OCI-LY7 (cell line): ENCODE measurements around the gene ADCY3. TPM values are rescaled to one million over a fixed set of nuclear protein-coding genes. Genes with fewer than 3 reads are reported as not detected.

Experiments used
- BruUV-seq: library from RNA; stranded (reverse); fragments of 400-500 nt; replicated peaks from 2 replicates; lab custom pipeline; 2021; lab: Mats Ljungman, UMichigan
- CTCF ChIA-PET: fragments of 300-600 bp; sonication (Branson Sonifier 250); formaldehyde crosslinking; loops from one replicate; lab custom pipeline; 2022; ENCODE audit warnings: antibody characterized with exemption; ENCODE audit not compliant: unreplicated experiment; lab: Charles Lee
- POLR2A ChIA-PET: fragments of 300-600 bp; sonication (Branson Sonifier 250); formaldehyde crosslinking; loops from one replicate; lab custom pipeline; 2022; ENCODE audit warnings: antibody characterized with exemption; lab: Charles Lee
- DNase-seq: peaks from one replicate; pipeline ENCODE4 v3.0.0-alpha.2; 2015; ENCODE audit warnings: low spot score
- H2AFZ ChIP-seq: fragments of 200-600 bp; sonication (generic), shearing (Covaris generic); 2 replicates; pipeline ENCODE4 v1.6.1; 2014; ENCODE audit warnings: mild to moderate bottlenecking, antibody characterized with exemption, low read length, moderate library complexity
- H3K27ac ChIP-seq: fragments of 200-600 bp; sonication (generic); 2 replicates; pipeline ENCODE4 v1.5.1; 2014; ENCODE audit warnings: mixed run types, low read depth, mild to moderate bottlenecking, moderate library complexity, low read length, inconsistent platforms; ENCODE audit not compliant: poor library complexity, severe bottlenecking
- H3K36me3 ChIP-seq: fragments of 200-600 bp; sonication (generic); 2 replicates; pipeline ENCODE4 v1.6.1; 2014; ENCODE audit warnings: mild to moderate bottlenecking, antibody characterized with exemption, low read length, moderate library complexity, mixed read lengths; ENCODE audit not compliant: insufficient read depth
- H3K4me1 ChIP-seq: fragments of 200-600 bp; sonication (generic); 2 replicates; pipeline ENCODE4 v1.5.1; 2014; ENCODE audit warnings: mild to moderate bottlenecking, low read length; ENCODE audit not compliant: insufficient read depth, poor library complexity, severe bottlenecking
- H3K4me2 ChIP-seq: fragments of 200-600 bp; sonication (generic); 2 replicates; pipeline ENCODE4 v1.6.1; 2014; ENCODE audit warnings: mild to moderate bottlenecking, low read length
- H3K4me3 ChIP-seq: fragments of 200-600 bp; sonication (generic); 2 replicates; pipeline ENCODE4 v1.5.1; 2014; ENCODE audit warnings: mild to moderate bottlenecking, low read depth, low read length; ENCODE audit not compliant: poor library complexity, severe bottlenecking
- H3K79me2 ChIP-seq: fragments of 200-600 bp; sonication (generic); 2 replicates; pipeline ENCODE4 v1.6.1; 2016; ENCODE audit warnings: low read depth, mild to moderate bottlenecking, low read length, moderate library complexity, mixed read lengths; ENCODE audit not compliant: insufficient read depth
- H3K9me2 ChIP-seq: fragments of 200-600 bp; sonication (generic); 2 replicates; pipeline ENCODE4 v1.6.1; 2016; ENCODE audit warnings: mild to moderate bottlenecking, low read length, mixed read lengths; ENCODE audit not compliant: insufficient read depth
- H3K9me3 ChIP-seq: fragments of 200-600 bp; sonication (generic); 2 replicates; pipeline ENCODE4 v1.6.1; 2014; ENCODE audit warnings: mild to moderate bottlenecking, mixed run types, low read length, mixed read lengths
- H4K20me1 ChIP-seq: fragments of 200-600 bp; sonication (generic); 2 replicates; pipeline ENCODE4 v1.6.1; 2014; ENCODE audit warnings: mild to moderate bottlenecking, antibody characterized with exemption, low read length, moderate library complexity, mixed read lengths; ENCODE audit not compliant: insufficient read depth
- CTCF ChIP-seq: fragments of 200-600 bp; sonication (generic); conservative IDR thresholded peaks from 2 replicates; pipeline ENCODE4 v1.5.1; 2014; ENCODE audit warnings: mild to moderate bottlenecking, antibody characterized with exemption, low read length, moderate library complexity, mixed read lengths
- EZH2phosphoT487 ChIP-seq: fragments of 200-600 bp; sonication (generic); IDR thresholded peaks from 2 replicates; pipeline ENCODE4 v1.6.1; 2018; ENCODE audit warnings: low read depth, borderline replicate concordance, mild to moderate bottlenecking, mixed run types, antibody characterized with exemption, low read length, moderate library complexity, mixed read lengths
- intact Hi-C: fragments of 100-400 bp; cut with micrococcal nuclease; formaldehyde crosslinking; loops from one replicate; pipeline ENCODE4 v1.10.0; 2022; ENCODE audit not compliant: unreplicated experiment
- total RNA-seq, 2 experiments: library from RNA; depleted of rRNA in 1 of 2; stranded (reverse); fragments of >200 nt in 1 of 2; shearing (Covaris generic) in 1 of 2; gene quantifications; 2 replicates each; pipeline ENCODE4 v1.2.3, GENCODE V29; 2014 to 2022

Gene ADCY3
- total RNA-seq, 2 experiments from 2014 or later: 45.8 to 55.0 TPM

GRCh38 chr2:24915796-24916195 lies 4.2 kb downstream of the ADCY3 start:
- no peak overlapping the region for H3K4me2 ChIP-seq

GRCh38 chr2:24915175-24915574 lies 4.9 kb downstream of the ADCY3 start:
- H3K36me3 ChIP-seq: peaks cover 64% of the 10 kb centered on the region
- no peak overlapping the region for H3K4me2 ChIP-seq
- 0 out of 2 replicates have a peak, but pooled peaks cover 3% of the 10 kb centered on the region for H3K9me3 ChIP-seq
- BruUV-seq: no TSS peak
- TF ChIP-seq CTCF (no peak), EZH2phosphoT487 (no peak)
- no peak overlapping the region for H3K4me3 ChIP-seq
- peaks cover 25% of the 10 kb centered on the region for H3K4me1 ChIP-seq
- intact Hi-C loops: no loop called here
- no peak overlapping the region for H3K27ac ChIP-seq
- CTCF ChIA-PET: no interaction called here
- no peak overlapping the region for H2AFZ ChIP-seq
- no peaks in the 10 kb centered on the region for H3K9me2 ChIP-seq
- POLR2A ChIA-PET: no interaction called here
- no peaks in the 10 kb centered on the region for H4K20me1 ChIP-seq
- H3K79me2 ChIP-seq: peaks cover 27% of the 10 kb centered on the region
- DNase-seq: no peak

More at GRCh38 chr2:24915796-24916195, 4.2 kb downstream of the ADCY3 start:
- H3K4me3 ChIP-seq: no peak overlapping the region
- CTCF ChIA-PET: no interaction called here
- H2AFZ ChIP-seq: no peak overlapping the region
- POLR2A ChIA-PET: interaction anchor here (0.7 kb wide), 1 partner anchor 120 kb away, joined by 3 read pairs; no protein-coding TSS in a partner anchor
- BruUV-seq: no TSS peak
- H3K36me3 ChIP-seq: peaks cover 58% of the 10 kb centered on the region
- H3K4me1 ChIP-seq: peaks cover 28% of the 10 kb centered on the region
- no peak overlapping the region for H3K27ac ChIP-seq
- intact Hi-C loops: no loop called here
- no peaks in the 10 kb centered on the region for H3K9me2 ChIP-seq
- H3K79me2 ChIP-seq: peaks cover 27% of the 10 kb centered on the region
- DNase-seq: no peak
- no peaks in the 10 kb centered on the region for H4K20me1 ChIP-seq
- TF ChIP-seq EZH2phosphoT487: no peak
- no peak for TF ChIP-seq CTCF
- no peaks in the 10 kb centered on the region for H3K9me3 ChIP-seq

GRCh38 chr2:24914713-24915112 lies 5.3 kb downstream of the ADCY3 start:
- Histone ChIP-seq H3K4me1 (peaks cover 25% of the 10 kb centered on the region), H3K9me3 (0 out of 2 replicates have a peak, but pooled peaks cover 3% of the 10 kb centered on the region), H3K36me3 (peaks cover 69% of the 10 kb centered on the region), H3K4me3 (no peak overlapping the region), H3K4me2 (no peak overlapping the region), H3K79me2 (peaks cover 27% of the 10 kb centered on the region), H2AFZ (no peak overlapping the region), H3K27ac (no peak overlapping the region), H4K20me1 (no peaks in the 10 kb centered on the region), H3K9me2 (no peaks in the 10 kb centered on the region)
- BruUV-seq: no TSS peak
- no peak for DNase-seq
- POLR2A ChIA-PET: no interaction called here
- intact Hi-C loops: no loop called here
- TF ChIP-seq CTCF (no peak), EZH2phosphoT487 (no peak)
- CTCF ChIA-PET: no interaction called here
